Activated CD4-positive, alpha-beta memory T cell treated with anti-CD3 and anti-CD28 coated beads for 36 hours (primary cell): Measurements from ENCODE around the gene GSG1L. TPM values are rescaled to one million over a fixed set of nuclear protein-coding genes. Genes with fewer than 3 reads are reported as not detected.
"Not testable (repeated sequence)": the region's sequence is repeated elsewhere in the genome, so short reads cannot be mapped to it uniquely, and the experiment has no call there.

Experiments used
- CTCF ChIA-PET: fragments of 350-600 bp; sonication (Branson Sonifier 250); formaldehyde crosslinking; loops from one replicate; lab custom pipeline; 2021; ENCODE audit warnings: antibody characterized with exemption, inconsistent platforms; lab: Charles Lee
- POLR2A ChIA-PET: fragments of 350-600 bp; sonication (Branson Sonifier 250); formaldehyde crosslinking; loops from one replicate; lab custom pipeline; 2021; ENCODE audit warnings: antibody characterized with exemption; lab: Charles Lee
- DNase-seq: peaks from one replicate; pipeline ENCODE4 v3.0.0-alpha.2; 2020
- H3K27ac Mint-ChIP-seq: one replicate; pipeline ENCODE4 v1.8.0; 2021; ENCODE audit warnings: mixed read lengths
- H3K27me3 Mint-ChIP-seq: one replicate; pipeline ENCODE4 v1.8.0; 2021; ENCODE audit warnings: mixed read lengths
- H3K36me3 Mint-ChIP-seq: one replicate; pipeline ENCODE4 v1.8.0; 2021; ENCODE audit warnings: mixed read lengths
- H3K4me1 Mint-ChIP-seq: one replicate; pipeline ENCODE4 v1.8.0; 2021; ENCODE audit warnings: low read depth, mixed read lengths
- H3K4me3 Mint-ChIP-seq: one replicate; pipeline ENCODE4 v1.8.0; 2021; ENCODE audit warnings: mild to moderate bottlenecking, mixed read lengths
- H3K9me3 Mint-ChIP-seq: one replicate; pipeline ENCODE4 v1.8.0; 2021; ENCODE audit warnings: mixed read lengths
- intact Hi-C: fragments of 100-400 bp; cut with micrococcal nuclease; formaldehyde crosslinking; loops from one replicate; pipeline ENCODE4 v1.15.1; 2023
- total RNA-seq, 2 experiments: library from RNA; stranded (reverse); gene quantifications; one replicate each; pipeline ENCODE4 v1.2.3, GENCODE V29; 2021

Gene GSG1L
- total RNA-seq, 2 experiments from 2014 or later, result 0.26 to 0.44 TPM

GRCh38 chr16:27748868-27749546 is 314.5 kb downstream of the GSG1L start:
- intact Hi-C loops, result no loop called here
- H3K27ac Mint-ChIP-seq, result no peak overlapping the region
- ChIA-PET CTCF (interaction anchor here (0.8 kb wide), 1 partner anchor 118 kb away, joined by 3 read pairs; no protein-coding TSS in a partner anchor), POLR2A (no interaction called here)
- DNase-seq, result peak; percentile 43
- peaks cover 4% of the 10 kb centered on the region for H3K4me1 Mint-ChIP-seq
- H3K27me3 Mint-ChIP-seq, result no peaks in the 10 kb centered on the region
- H3K9me3 Mint-ChIP-seq, result no peaks in the 10 kb centered on the region
- H3K36me3 Mint-ChIP-seq, result peaks cover 7% of the 10 kb centered on the region
- no peak overlapping the region for H3K4me3 Mint-ChIP-seq

DNA sequence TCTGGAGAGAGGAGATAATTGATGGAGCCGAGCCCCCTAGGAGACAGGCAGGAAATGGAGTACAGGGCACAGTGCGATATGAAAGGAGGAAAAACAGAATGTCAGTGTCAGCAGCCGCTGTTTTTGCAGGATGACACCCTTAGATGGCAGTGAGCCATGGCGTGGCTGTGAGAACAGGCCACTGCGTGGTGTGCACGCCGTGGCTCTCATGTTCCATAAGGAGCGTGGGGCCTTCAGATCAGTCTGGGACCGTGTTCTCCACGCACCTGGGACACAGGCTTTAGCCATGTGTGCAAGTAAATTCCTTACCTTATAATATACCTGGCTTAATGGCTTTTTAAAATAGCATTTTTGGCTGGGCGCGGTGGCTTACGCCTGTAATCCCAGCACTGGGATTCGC is 315.6 kb downstream of the GSG1L start:
- Mint-ChIP-seq H3K9me3 (no peaks in the 10 kb centered on the region), H3K4me1 (peaks cover 4% of the 10 kb centered on the region), H3K27ac (no peak overlapping the region), H3K36me3 (peaks cover 9% of the 10 kb centered on the region), H3K4me3 (no peak overlapping the region), H3K27me3 (no peaks in the 10 kb centered on the region)
- CTCF ChIA-PET, result interaction anchor here (0.8 kb wide), 1 partner anchor 119 kb away, joined by 3 read pairs; no protein-coding TSS in a partner anchor
- no peak for DNase-seq
- intact Hi-C loops, result no loop called here
- POLR2A ChIA-PET, result no interaction called here

GRCh38 chr16:27746076-27746855 is 317.2 kb downstream of the GSG1L start:
- POLR2A ChIA-PET, result no interaction called here
- intact Hi-C loops, result no loop called here
- no peaks in the 10 kb centered on the region for H3K9me3 Mint-ChIP-seq
- H3K27me3 Mint-ChIP-seq, result no peaks in the 10 kb centered on the region
- no peak overlapping the region for H3K4me3 Mint-ChIP-seq
- H3K27ac Mint-ChIP-seq, result no peak overlapping the region
- DNase-seq, result no peak
- CTCF ChIA-PET, result no interaction called here
- H3K36me3 Mint-ChIP-seq, result peaks cover 12% of the 10 kb centered on the region
- peaks cover 4% of the 10 kb centered on the region for H3K4me1 Mint-ChIP-seq

DNA sequence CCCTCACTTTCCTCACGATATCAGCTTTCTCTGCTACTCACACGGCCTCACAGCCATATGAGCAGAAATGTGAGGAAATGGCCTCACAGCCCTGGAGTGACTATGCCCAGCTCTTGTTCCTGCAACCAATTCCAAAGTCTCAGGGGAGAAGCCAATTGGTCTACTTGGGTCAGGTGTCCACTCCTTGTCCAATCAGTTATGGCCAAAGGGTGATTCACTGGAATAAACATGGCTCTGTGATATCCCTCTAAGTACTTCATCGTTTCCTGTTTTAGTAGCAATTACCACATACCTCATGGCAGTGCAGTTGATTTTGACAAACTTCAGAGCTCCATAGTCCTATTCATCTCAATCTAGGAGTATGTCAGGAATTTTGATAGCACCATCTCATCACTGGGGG is 318.2 kb downstream of the GSG1L start:
- no peak for DNase-seq
- Mint-ChIP-seq H3K4me1 (peaks cover 4% of the 10 kb centered on the region), H3K27me3 (no peaks in the 10 kb centered on the region), H3K27ac (no peak overlapping the region), H3K9me3 (no peaks in the 10 kb centered on the region), H3K36me3 (peaks cover 13% of the 10 kb centered on the region), H3K4me3 (no peak overlapping the region)
- CTCF ChIA-PET, result no interaction called here
- POLR2A ChIA-PET, result no interaction called here
- intact Hi-C loops, result no loop called here

GRCh38 chr16:27743963-27744362 is 319.6 kb downstream of the GSG1L start:
- intact Hi-C loops, result no loop called here
- POLR2A ChIA-PET, result no interaction called here
- no peak for DNase-seq
- Mint-ChIP-seq H3K4me1 (peaks cover 3% of the 10 kb centered on the region), H3K27ac (no peak overlapping the region), H3K36me3 (peaks cover 11% of the 10 kb centered on the region), H3K9me3 (no peaks in the 10 kb centered on the region), H3K4me3 (no peak overlapping the region), H3K27me3 (no peaks in the 10 kb centered on the region)
- CTCF ChIA-PET, result no interaction called here

GRCh38 chr16:27743001-27743400 is 320.5 kb downstream of the GSG1L start:
- H3K27me3 Mint-ChIP-seq, result not testable (repeated sequence)

DNA sequence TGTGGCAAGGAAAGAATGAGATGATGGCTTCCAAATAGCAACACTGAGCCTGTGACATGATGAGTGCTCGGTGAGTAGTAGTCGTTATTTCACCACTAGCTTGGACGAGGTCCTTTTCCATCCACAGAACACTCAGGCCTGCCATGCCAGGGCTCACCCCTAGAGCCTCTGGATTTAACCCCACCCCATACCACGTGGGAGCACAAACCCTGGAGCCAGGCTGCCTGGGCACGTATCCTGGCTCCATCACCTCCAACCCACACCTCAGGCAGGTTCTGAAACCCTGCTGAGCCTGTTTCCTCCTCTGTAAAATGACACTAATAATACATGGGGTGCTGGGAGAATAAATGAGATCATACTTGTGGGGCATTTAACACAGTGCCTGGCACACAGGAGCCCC is 321.2 kb downstream of the GSG1L start:
- Mint-ChIP-seq H3K36me3 (peaks cover 11% of the 10 kb centered on the region), H3K27ac (no peak overlapping the region), H3K4me1 (no peaks in the 10 kb centered on the region), H3K4me3 (no peak overlapping the region), H3K9me3 (no peaks in the 10 kb centered on the region), H3K27me3 (no peaks in the 10 kb centered on the region)
- ChIA-PET CTCF (no interaction called here), POLR2A (no interaction called here)
- no peak for DNase-seq
- intact Hi-C loops, result no loop called here

More at GRCh38 chr16:27743001-27743400, 320.5 kb downstream of the GSG1L start:
- CTCF ChIA-PET, H3K4me1 Mint-ChIP-seq, DNase-seq, intact Hi-C loops, H3K9me3 Mint-ChIP-seq, H3K4me3 Mint-ChIP-seq, POLR2A ChIA-PET, H3K27ac Mint-ChIP-seq: not testable (repeated sequence)
- H3K36me3 Mint-ChIP-seq, result peaks cover 11% of the 10 kb centered on the region

DNA sequence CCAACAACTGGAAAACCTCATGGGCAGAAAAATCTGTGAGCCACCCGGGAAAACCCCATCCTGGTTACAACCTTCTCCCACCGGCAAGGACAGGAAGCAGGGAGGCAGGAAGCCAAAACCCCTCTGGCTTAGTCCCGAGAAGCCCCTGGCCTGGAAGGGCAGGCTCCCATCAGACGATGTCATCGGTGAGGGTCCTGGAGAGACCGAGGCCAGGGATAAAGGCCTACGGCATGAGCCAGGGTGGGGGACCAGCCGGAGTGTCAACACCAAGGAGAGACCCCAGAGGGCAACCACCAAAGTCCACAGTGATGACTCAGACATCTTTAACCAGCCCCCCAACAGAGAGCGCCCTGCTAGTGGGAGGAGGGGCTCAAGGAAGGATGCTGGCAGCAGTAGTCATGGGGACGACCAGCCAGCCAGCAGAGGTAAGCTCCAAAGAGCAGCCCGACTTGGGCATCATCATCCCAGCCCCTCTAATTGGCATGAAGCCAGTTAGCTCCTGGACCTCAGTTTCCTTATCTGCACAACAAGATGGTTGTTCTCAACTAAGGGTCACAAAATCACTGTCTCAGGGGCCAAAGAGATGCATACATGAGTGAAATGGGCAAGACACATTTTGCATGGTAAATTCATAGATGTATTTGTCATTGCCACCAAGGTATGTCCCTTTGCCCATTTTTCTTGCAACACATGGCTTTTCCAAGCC is 322.9 kb downstream of the GSG1L start:
- CTCF ChIA-PET, result no interaction called here
- no peak for DNase-seq
- POLR2A ChIA-PET, result no interaction called here
- Mint-ChIP-seq H3K27me3 (no peaks in the 10 kb centered on the region), H3K4me3 (no peak overlapping the region), H3K27ac (no peak overlapping the region), H3K4me1 (no peaks in the 10 kb centered on the region), H3K36me3 (peaks cover 11% of the 10 kb centered on the region), H3K9me3 (no peaks in the 10 kb centered on the region)
- intact Hi-C loops, result no loop called here

DNA sequence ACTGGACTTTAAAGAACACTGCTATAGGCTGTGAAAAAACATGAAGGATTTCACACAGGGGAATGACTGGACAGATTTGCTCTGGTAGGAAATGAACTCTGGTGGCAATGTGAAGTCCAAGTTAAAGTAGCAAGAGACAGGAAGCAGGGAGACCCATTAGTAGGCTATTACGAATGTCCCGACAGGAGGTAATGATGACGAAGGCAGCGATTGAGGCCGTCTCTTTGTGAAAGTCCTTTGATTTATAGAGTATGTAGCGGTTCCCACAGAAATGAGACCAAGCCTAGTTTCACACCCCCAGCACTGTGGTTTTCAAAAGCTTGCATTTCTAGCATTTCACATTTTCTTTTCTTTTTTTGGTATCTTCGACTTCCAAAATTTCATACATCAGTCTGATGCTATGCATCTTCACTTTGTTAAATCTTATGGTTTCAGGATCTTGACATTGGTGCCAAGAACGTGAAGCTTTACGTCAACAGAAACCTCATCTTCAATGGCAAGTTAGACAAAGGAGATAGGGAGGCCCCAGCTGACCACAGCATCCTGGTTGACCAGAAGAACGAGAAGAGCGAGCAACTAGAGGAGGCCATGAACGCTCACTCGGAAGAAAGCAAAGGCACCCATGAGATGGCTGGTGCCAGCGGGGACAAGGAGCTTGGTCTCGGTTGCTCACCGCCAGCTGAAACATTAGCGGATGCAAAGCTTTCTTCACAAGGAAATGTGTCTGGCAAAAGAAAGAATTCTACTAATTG is 323.7 kb downstream of the GSG1L start:
- Mint-ChIP-seq H3K27me3 (no peaks in the 10 kb centered on the region), H3K27ac (no peak overlapping the region), H3K9me3 (no peaks in the 10 kb centered on the region), H3K4me3 (no peak overlapping the region), H3K36me3 (peaks cover 11% of the 10 kb centered on the region), H3K4me1 (no peaks in the 10 kb centered on the region)
- no peak for DNase-seq
- CTCF ChIA-PET, result no interaction called here
- intact Hi-C loops, result no loop called here
- POLR2A ChIA-PET, result no interaction called here

DNA sequence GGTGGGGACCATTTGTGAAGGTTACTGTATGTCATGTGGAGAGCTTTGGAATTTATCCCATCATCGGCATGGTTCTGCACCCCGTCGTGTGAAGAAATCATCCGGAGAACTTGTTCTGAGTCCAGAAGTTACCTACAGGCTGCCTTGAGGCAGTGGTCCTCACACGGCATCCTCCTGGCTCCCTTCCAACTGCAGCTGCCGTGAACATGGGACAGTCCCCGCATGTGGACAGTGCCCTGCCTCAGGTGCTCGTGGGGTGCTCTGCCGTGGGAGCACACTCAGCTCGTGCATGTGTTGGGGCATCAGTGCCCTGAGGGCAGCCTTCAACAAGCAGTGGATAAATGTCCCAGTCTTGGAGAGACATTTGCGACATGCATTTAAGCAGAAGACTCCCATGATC is 324.9 kb downstream of the GSG1L start:
- DNase-seq, result no peak
- Mint-ChIP-seq H3K4me1 (no peaks in the 10 kb centered on the region), H3K4me3 (no peak overlapping the region), H3K27ac (no peak overlapping the region), H3K9me3 (no peaks in the 10 kb centered on the region), H3K27me3 (no peaks in the 10 kb centered on the region), H3K36me3 (peaks cover 11% of the 10 kb centered on the region)
- intact Hi-C loops, result no loop called here
- ChIA-PET POLR2A (no interaction called here), CTCF (no interaction called here)
